K562 (cell line): ENCODE measurements around the gene P2RX1. TPM values are rescaled to one million over a fixed set of nuclear protein-coding genes. Genes with fewer than 3 reads are reported as not detected.

ENCODE experiments used
- CHAMP1 ChIP-seq: fragments of 450-650 bp; IDR thresholded peaks from 2 replicates; pipeline ENCODE4 v1.6.1; 2016; ENCODE audit warnings: mild to moderate bottlenecking
- E2F1 ChIP-seq: sonication (generic); formaldehyde crosslinking; IDR thresholded peaks from 2 replicates; pipeline ENCODE4 v1.8.1; 2023; ENCODE audit warnings: mild to moderate bottlenecking, missing genetic modification reagents, moderate library complexity
- GATA2 ChIP-seq: sonication (generic); formaldehyde crosslinking; IDR thresholded peaks from 2 replicates; pipeline ENCODE4 v1.4.0; 2020; ENCODE audit warnings: mild to moderate bottlenecking, missing genetic modification reagents
- NFIC ChIP-seq: fragments of 450-650 bp; IDR thresholded peaks from 2 replicates; pipeline ENCODE4 v1.6.1; 2017; ENCODE audit warnings: mild to moderate bottlenecking, inconsistent platforms
- PML ChIP-seq: IDR thresholded peaks from 2 replicates; pipeline ENCODE4 v1.6.1; 2012; ENCODE audit warnings: low read length, inconsistent platforms
- POLR2B ChIP-seq: fragments of 450-650 bp; IDR thresholded peaks from 2 replicates; pipeline ENCODE4 v1.6.1; 2018; ENCODE audit warnings: low read depth; ENCODE audit not compliant: partially characterized antibody
- PURB ChIP-seq: sonication (generic); formaldehyde crosslinking; IDR thresholded peaks from 2 replicates; pipeline ENCODE4 v1.9.0; 2021; ENCODE audit warnings: low read depth, mild to moderate bottlenecking, missing genetic modification reagents
- RAD51 ChIP-seq: fragments of 450-650 bp; IDR thresholded peaks from 2 replicates; pipeline ENCODE4 v1.7.1; 2016; ENCODE audit warnings: low read depth, mild to moderate bottlenecking, borderline replicate concordance
- SMARCE1 ChIP-seq: fragments of 450-650 bp; IDR thresholded peaks from 2 replicates; pipeline ENCODE4 v1.7.1; 2016; ENCODE audit warnings: mild to moderate bottlenecking
- TAL1 ChIP-seq: fragments of 450-650 bp; IDR thresholded peaks from 2 replicates; pipeline ENCODE4 v1.6.1; 2016; ENCODE audit warnings: mild to moderate bottlenecking
- XRCC3 ChIP-seq: fragments of 450-650 bp; IDR thresholded peaks from 2 replicates; pipeline ENCODE4 v1.6.1; 2017; ENCODE audit warnings: mild to moderate bottlenecking, moderate library complexity
- ZNF354B ChIP-seq: fragments of 250-450 bp; sonication (Bioruptor Pico); IDR thresholded peaks from 2 replicates; pipeline ENCODE4 v1.4.0; 2020
- ZNF609 ChIP-seq: sonication (generic); formaldehyde crosslinking; IDR thresholded peaks from 2 replicates; pipeline ENCODE4 v1.8.1; 2023; ENCODE audit warnings: missing genetic modification reagents, mild to moderate bottlenecking, borderline replicate concordance
- polyA plus RNA-seq, 8 experiments: library from polyadenylated mRNA; depleted of rRNA in 4 of 8; stranded (reverse) in 5 of 8; unstranded in 3 of 8; fragments of >200 nt; fragmentation: Nextera tagmentation in 2 of 8; fragmentation: Illumina TruSeq in 1 of 8; extraction: Ambion mirVana in 2 of 8; extraction: Trizol in 1 of 8; gene quantifications; 2 replicates each; pipeline versions ENCODE4 v1.2.1 to v1.2.3, GENCODE V29; 2011 to 2014; ENCODE audit warnings: inconsistent platforms in 1 of 8, missing spikeins in 1 of 8
- total RNA-seq, 7 experiments: library from RNA; depleted of rRNA in 6 of 7; stranded (reverse); fragments of >200 nt in 6 of 7; fragmentation: Illumina TruSeq in 2 of 7; extraction: Trizol in 2 of 7; gene quantifications; 2 replicates each; pipeline versions ENCODE4 v1.2.1 to v1.2.3, GENCODE V29; 2011 to 2021; ENCODE audit warnings: low replicate concordance in 1 of 7
- TF ChIP-seq, protein P1 (sequence below): fragments of 250-450 bp; sonication (Bioruptor Pico); IDR thresholded peaks from 2 replicates; pipeline ENCODE4 v1.5.0; 2020; ENCODE audit warnings: mild to moderate bottlenecking, borderline replicate concordance
- TF ChIP-seq, protein P2 (sequence below): IDR thresholded peaks from 2 replicates; pipeline ENCODE4 v1.6.1; 2011; ENCODE audit not compliant: insufficient read length; ENCODE audit errors: extremely low read depth

The P2RX1 gene
- total and polyA plus RNA-seq, 9 of the 15 experiments (the other 6 are each of a cell fraction or from before 2014, with no cell fraction given): 0.27 to 20.3 (median 10.3) TPM

- no peak for TF ChIP-seq CHAMP1
- no peak for TF ChIP-seq ZNF609 (CRISPR knock-in tag)
- no peak for TF ChIP-seq POLR2B
- TF ChIP-seq NFIC: no peak
- no peak for TF ChIP-seq PML
- TF ChIP-seq SMARCE1: no peak
- TF ChIP-seq, protein P1, sequence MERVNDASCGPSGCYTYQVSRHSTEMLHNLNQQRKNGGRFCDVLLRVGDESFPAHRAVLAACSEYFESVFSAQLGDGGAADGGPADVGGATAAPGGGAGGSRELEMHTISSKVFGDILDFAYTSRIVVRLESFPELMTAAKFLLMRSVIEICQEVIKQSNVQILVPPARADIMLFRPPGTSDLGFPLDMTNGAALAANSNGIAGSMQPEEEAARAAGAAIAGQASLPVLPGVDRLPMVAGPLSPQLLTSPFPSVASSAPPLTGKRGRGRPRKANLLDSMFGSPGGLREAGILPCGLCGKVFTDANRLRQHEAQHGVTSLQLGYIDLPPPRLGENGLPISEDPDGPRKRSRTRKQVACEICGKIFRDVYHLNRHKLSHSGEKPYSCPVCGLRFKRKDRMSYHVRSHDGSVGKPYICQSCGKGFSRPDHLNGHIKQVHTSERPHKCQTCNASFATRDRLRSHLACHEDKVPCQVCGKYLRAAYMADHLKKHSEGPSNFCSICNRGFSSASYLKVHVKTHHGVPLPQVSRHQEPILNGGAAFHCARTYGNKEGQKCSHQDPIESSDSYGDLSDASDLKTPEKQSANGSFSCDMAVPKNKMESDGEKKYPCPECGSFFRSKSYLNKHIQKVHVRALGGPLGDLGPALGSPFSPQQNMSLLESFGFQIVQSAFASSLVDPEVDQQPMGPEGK (CRISPR knock-in tag): no peak
- TF ChIP-seq TAL1: no peak
- no peak for TF ChIP-seq ZNF354B
- TF ChIP-seq XRCC3: no peak
- no peak for TF ChIP-seq GATA2
- TF ChIP-seq PURB (CRISPR knock-in tag): no peak
- TF ChIP-seq, protein P2, sequence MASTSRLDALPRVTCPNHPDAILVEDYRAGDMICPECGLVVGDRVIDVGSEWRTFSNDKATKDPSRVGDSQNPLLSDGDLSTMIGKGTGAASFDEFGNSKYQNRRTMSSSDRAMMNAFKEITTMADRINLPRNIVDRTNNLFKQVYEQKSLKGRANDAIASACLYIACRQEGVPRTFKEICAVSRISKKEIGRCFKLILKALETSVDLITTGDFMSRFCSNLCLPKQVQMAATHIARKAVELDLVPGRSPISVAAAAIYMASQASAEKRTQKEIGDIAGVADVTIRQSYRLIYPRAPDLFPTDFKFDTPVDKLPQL: no peak
- no peak for TF ChIP-seq RAD51
- no peak for TF ChIP-seq E2F1 (CRISPR knock-in tag)
Observed at GRCh38 chr17:3913531-3914311, 2.5 kb downstream of the P2RX1 start (continued).
